GM23338 (cell line): ENCODE data around the gene EXOC3L1. TPM values are rescaled to one million over a fixed set of nuclear protein-coding genes. Genes with fewer than 3 reads are reported as not detected.
A peak's percentile ranks its signal among the peaks of the same experiment; 100 is the strongest.

ENCODE experiments used
- ATAC-seq: fragments of 200-7000 bp; cut with Tn5 transposase; 3 replicates; pipeline ENCODE4 v1.9.1; 2020
- DNase-seq: peaks from one replicate; pipeline ENCODE4 v3.0.0-alpha.2; 2015; ENCODE audit warnings: low spot score
- H2AFZ ChIP-seq: fragments of 200-600 bp; sonication (generic); 2 replicates; pipeline ENCODE4 v1.8.0; 2016; ENCODE audit warnings: antibody characterized with exemption, mild to moderate bottlenecking, moderate library complexity
- H3F3A ChIP-seq: fragments of 200-600 bp; sonication (generic); replicated peaks from 2 replicates; pipeline ENCODE4 v1.8.0; 2017; ENCODE audit warnings: antibody characterized with exemption, mixed run types, low read depth
- H3K27ac ChIP-seq: fragments of 200-600 bp; sonication (generic); 2 replicates; pipeline ENCODE4 v1.6.1; 2016; ENCODE audit warnings: low read depth
- H3K27me3 ChIP-seq: fragments of 200-600 bp; sonication (generic); 2 replicates; pipeline ENCODE4 v1.8.0; 2016; ENCODE audit warnings: mild to moderate bottlenecking, mixed run types, moderate library complexity; ENCODE audit not compliant: insufficient read depth
- H3K36me3 ChIP-seq: fragments of 200-600 bp; sonication (generic); 2 replicates; pipeline ENCODE4 v1.8.0; 2016; ENCODE audit warnings: mild to moderate bottlenecking; ENCODE audit not compliant: insufficient read depth
- H3K4me1 ChIP-seq: fragments of 200-600 bp; sonication (generic); 2 replicates; pipeline ENCODE4 v1.8.0; 2016; ENCODE audit warnings: mild to moderate bottlenecking, moderate library complexity; ENCODE audit not compliant: insufficient read depth
- H3K4me2 ChIP-seq: fragments of 200-600 bp; sonication (generic); 2 replicates; pipeline ENCODE4 v1.7.1; 2017; ENCODE audit warnings: mixed run types
- H3K4me3 ChIP-seq: fragments of 200-600 bp; sonication (generic); 2 replicates; pipeline ENCODE4 v1.6.1; 2016; ENCODE audit warnings: mixed run types
- H3K79me2 ChIP-seq: fragments of 200-600 bp; sonication (generic); replicated peaks from 2 replicates; pipeline ENCODE4 v1.8.0; 2017; ENCODE audit warnings: mild to moderate bottlenecking; ENCODE audit not compliant: insufficient read depth
- H3K9me2 ChIP-seq: fragments of 200-600 bp; sonication (generic); 2 replicates; pipeline ENCODE4 v1.8.0; 2017; ENCODE audit not compliant: insufficient read depth
- H4K20me1 ChIP-seq: fragments of 200-600 bp; sonication (generic); replicated peaks from 2 replicates; pipeline ENCODE4 v1.8.0; 2017; ENCODE audit warnings: mild to moderate bottlenecking; ENCODE audit not compliant: insufficient read depth
- H3K27ac Mint-ChIP-seq: 2 replicates; pipeline ENCODE4 v1.8.0; 2020; ENCODE audit warnings: inconsistent platforms, mild to moderate bottlenecking, moderate library complexity, mixed read lengths
- H3K27me3 Mint-ChIP-seq: 3 replicates; pipeline ENCODE4 v1.8.0; 2022; ENCODE audit warnings: low read depth, mild to moderate bottlenecking, moderate library complexity, mixed read lengths, inconsistent platforms; ENCODE audit not compliant: insufficient read depth, poor library complexity
- H3K36me3 Mint-ChIP-seq: 3 replicates; pipeline ENCODE4 v1.8.0; 2021; ENCODE audit warnings: low read depth, mild to moderate bottlenecking, inconsistent platforms, moderate library complexity, mixed read lengths
- H3K4me1 Mint-ChIP-seq: 3 replicates; pipeline ENCODE4 v1.8.0; 2020; ENCODE audit warnings: mild to moderate bottlenecking, inconsistent platforms, mixed read lengths
- H3K4me3 Mint-ChIP-seq: 3 replicates; pipeline ENCODE4 v1.8.0; 2021; ENCODE audit warnings: moderate library complexity, mild to moderate bottlenecking, inconsistent platforms, mixed read lengths
- H3K9me3 Mint-ChIP-seq: 3 replicates; pipeline ENCODE4 v1.8.0; 2020; ENCODE audit warnings: moderate library complexity, mild to moderate bottlenecking, inconsistent platforms, mixed read lengths
- EZH2 ChIP-seq: fragments of 200-600 bp; sonication (generic); IDR thresholded peaks from one replicate; pipeline ENCODE4 v1.8.0; 2017; ENCODE audit warnings: antibody characterized with exemption, mild to moderate bottlenecking, low read depth; ENCODE audit not compliant: unreplicated experiment
- STAT1 ChIP-seq: IDR thresholded peaks from one replicate; pipeline ENCODE4 v1.6.1; 2016; ENCODE audit warnings: antibody characterized with exemption; ENCODE audit not compliant: unreplicated experiment
- polyA plus RNA-seq: library from polyadenylated mRNA; unstranded; fragments of >200 nt; fragmentation: Nextera tagmentation; extraction: Ambion mirVana; gene quantifications from 2 replicates; pipeline ENCODE4 v1.2.1, GENCODE V29; 2016
- total RNA-seq: library from RNA; depleted of rRNA; stranded (reverse); fragments of >200 nt; shearing (Covaris generic); gene quantifications from 2 replicates; pipeline ENCODE4 v1.2.3, GENCODE V29; 2014
- TF ChIP-seq, protein P1 (sequence below), 2 experiments: fragments of 200-600 bp in 1 of 2; sonication (generic) in 1 of 2; conservative IDR thresholded peaks; 2 replicates each; pipeline versions ENCODE4 v1.5.1 to v1.6.1; 2016 to 2017; ENCODE audit warnings: antibody characterized with exemption in 2 of 2, low read depth in 2 of 2, mild to moderate bottlenecking in 2 of 2, moderate library complexity in 1 of 2

Gene EXOC3L1
- total and polyA plus RNA-seq, 2 experiments from 2014 or later, result 1.1 to 2.3 TPM

DNA sequence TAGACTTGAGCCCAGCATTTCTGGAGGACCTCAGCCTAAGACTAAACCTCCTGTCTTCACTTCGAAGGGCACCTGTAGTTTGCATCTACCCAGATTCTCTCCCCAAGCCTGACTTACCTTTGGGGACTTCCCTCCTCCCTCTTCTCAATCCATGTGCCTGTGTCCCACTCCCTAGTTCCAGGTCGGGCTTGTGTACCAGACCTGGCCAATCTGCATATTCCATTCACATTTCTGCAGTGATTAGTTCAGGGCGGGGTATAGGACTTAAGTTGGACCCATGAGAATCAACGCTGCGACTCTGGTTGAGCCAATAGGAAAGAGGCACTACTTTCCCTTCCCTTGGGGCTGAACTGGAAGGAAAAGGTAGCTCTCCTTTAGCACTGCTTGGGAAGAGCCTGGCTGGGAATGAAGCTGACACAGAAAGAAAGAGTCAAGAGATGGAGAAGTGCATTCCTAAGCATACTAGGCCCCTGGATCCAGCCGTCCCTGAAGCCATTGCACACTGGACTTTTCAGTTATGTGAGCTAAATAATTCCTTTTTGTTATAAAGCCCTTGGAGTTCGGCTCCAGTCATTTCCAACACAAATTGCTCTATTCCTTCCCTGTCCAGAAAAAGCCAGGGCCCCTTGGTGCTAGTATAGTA lies 32.7 kb downstream of the EXOC3L1 start:
- H3F3A ChIP-seq, result peaks cover 8% of the 10 kb centered on the region
- no peak overlapping the region for H3K4me2 ChIP-seq
- H2AFZ ChIP-seq, result no peak overlapping the region
- H3K27ac ChIP-seq, result no peak overlapping the region
- no peaks in the 10 kb centered on the region for H3K36me3 ChIP-seq
- Mint-ChIP-seq H3K4me3 (no peak overlapping the region; the same call in 2 of the 3 replicates), H3K27ac (no peak overlapping the region), H3K9me3 (peaks cover 4% of the 10 kb centered on the region; the same call in 2 of the 3 replicates), H3K27me3 (peaks cover 98% of the 10 kb centered on the region), H3K36me3 (no peaks in the 10 kb centered on the region; the same call in 2 of the 3 replicates), H3K4me1 (peaks cover 17% of the 10 kb centered on the region)
- no peaks in the 10 kb centered on the region for H3K9me2 ChIP-seq
- H3K4me1 ChIP-seq, result peaks cover 25% of the 10 kb centered on the region; the same call in 1 of the 2 replicates
- no peak overlapping the region for H3K4me3 ChIP-seq
- DNase-seq (no peak), ATAC-seq (no peak)
- peaks cover 100% of the 10 kb centered on the region for H3K27me3 ChIP-seq
- H4K20me1 ChIP-seq, result peaks cover 5% of the 10 kb centered on the region; the same call in 1 of the 2 replicates
- peak; percentile 80 for TF ChIP-seq EZH2
- TF ChIP-seq STAT1, result no peak
- no peaks in the 10 kb centered on the region for H3K79me2 ChIP-seq

DNA sequence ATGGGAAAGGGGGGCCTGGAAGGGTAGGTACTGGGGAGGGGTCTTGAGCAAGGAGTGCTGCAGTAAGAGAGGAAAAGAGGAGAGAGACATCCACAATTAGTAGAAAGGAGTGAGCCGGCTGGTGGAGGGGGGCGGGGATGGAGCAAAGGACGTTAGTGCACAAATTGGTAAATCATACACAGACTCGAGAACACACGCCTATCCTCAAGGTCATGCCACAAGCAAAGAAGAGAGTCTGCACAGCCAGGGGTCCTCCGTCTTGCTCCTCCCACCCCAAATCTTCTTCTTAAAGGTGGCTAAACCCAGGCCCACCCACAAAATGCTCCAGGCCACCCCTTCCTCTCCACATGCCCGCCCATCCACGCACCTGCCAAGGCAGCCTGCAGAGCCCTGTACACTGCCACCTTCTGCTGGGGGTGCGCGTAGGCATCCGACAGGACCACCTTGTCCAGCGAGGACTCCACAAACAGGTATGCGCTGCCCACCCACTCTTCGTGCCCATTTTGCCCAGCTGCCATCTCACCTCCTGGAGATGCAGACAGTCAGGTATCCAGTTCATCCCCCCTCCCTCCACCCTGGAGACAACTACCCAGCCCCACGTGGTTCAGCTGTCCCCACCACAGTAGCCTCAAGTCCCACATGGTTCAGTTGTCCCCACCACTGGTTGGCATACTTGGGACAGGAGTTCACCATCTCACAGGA lies 33.6 kb downstream of the EXOC3L1 start:
- H3K27ac Mint-ChIP-seq, result no peak overlapping the region
- no peaks in the 10 kb centered on the region; the same call in 2 of the 3 replicates for H3K36me3 Mint-ChIP-seq
- no peak overlapping the region for H3K4me3 ChIP-seq
- peaks cover 100% of the 10 kb centered on the region for H3K27me3 ChIP-seq
- H3K4me1 ChIP-seq, result peaks cover 29% of the 10 kb centered on the region; the same call in 1 of the 2 replicates
- no peaks in the 10 kb centered on the region for H3K36me3 ChIP-seq
- DNase-seq, result no peak
- peaks cover 5% of the 10 kb centered on the region; the same call in 1 of the 2 replicates for H4K20me1 ChIP-seq
- peaks cover 17% of the 10 kb centered on the region; the same call in 2 of the 3 replicates for H3K4me1 Mint-ChIP-seq
- ATAC-seq, result no peak
- no peak overlapping the region; the same call in 2 of the 3 replicates for H3K4me3 Mint-ChIP-seq
- H3K9me2 ChIP-seq, result no peaks in the 10 kb centered on the region
- peaks cover 98% of the 10 kb centered on the region for H3K27me3 Mint-ChIP-seq
- no peak overlapping the region for H3K4me2 ChIP-seq
- no peak overlapping the region for H2AFZ ChIP-seq
- H3K27ac ChIP-seq, result no peak overlapping the region
- H3K9me3 Mint-ChIP-seq, result peaks cover 4% of the 10 kb centered on the region; the same call in 2 of the 3 replicates
- no peaks in the 10 kb centered on the region for H3K79me2 ChIP-seq
- TF ChIP-seq STAT1, result no peak
- TF ChIP-seq EZH2, result peak; percentile 56
- TF ChIP-seq, protein P1, sequence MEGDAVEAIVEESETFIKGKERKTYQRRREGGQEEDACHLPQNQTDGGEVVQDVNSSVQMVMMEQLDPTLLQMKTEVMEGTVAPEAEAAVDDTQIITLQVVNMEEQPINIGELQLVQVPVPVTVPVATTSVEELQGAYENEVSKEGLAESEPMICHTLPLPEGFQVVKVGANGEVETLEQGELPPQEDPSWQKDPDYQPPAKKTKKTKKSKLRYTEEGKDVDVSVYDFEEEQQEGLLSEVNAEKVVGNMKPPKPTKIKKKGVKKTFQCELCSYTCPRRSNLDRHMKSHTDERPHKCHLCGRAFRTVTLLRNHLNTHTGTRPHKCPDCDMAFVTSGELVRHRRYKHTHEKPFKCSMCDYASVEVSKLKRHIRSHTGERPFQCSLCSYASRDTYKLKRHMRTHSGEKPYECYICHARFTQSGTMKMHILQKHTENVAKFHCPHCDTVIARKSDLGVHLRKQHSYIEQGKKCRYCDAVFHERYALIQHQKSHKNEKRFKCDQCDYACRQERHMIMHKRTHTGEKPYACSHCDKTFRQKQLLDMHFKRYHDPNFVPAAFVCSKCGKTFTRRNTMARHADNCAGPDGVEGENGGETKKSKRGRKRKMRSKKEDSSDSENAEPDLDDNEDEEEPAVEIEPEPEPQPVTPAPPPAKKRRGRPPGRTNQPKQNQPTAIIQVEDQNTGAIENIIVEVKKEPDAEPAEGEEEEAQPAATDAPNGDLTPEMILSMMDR (conservative IDR thresholded peaks at IDR 0.05; ENCODE audit: low read depth in 2 of 2), result peak in 1 of 2 experiments; percentile 14; a peak in 1 of 4 replicates
- peaks cover 6% of the 10 kb centered on the region; the same call in 1 of the 2 replicates for H3F3A ChIP-seq
